ENCODE results near the gene PCDHAC2.

PCDHAC2 gene

GRCh38 chr5:140967226-140967893 lies 1.1 kb downstream of the PCDHAC2 start:
- H3K36me3 Mint-ChIP-seq, result no peaks in the 10 kb centered on the region
- H3K4me3 Mint-ChIP-seq, result no peak overlapping the region
- no peak overlapping the region for H3K27ac Mint-ChIP-seq
- CTCF ChIA-PET, result no interaction called here
- H3K4me1 Mint-ChIP-seq, result no peaks in the 10 kb centered on the region
- no peak for DNase-seq
- H3K9me3 Mint-ChIP-seq, result no peaks in the 10 kb centered on the region
- H3K27me3 Mint-ChIP-seq, result peaks cover 37% of the 10 kb centered on the region

- Mint-ChIP-seq H3K4me1 (no peaks in the 10 kb centered on the region), H3K9me3 (no peaks in the 10 kb centered on the region), H3K4me3 (no peak overlapping the region), H3K27me3 (peaks cover 30% of the 10 kb centered on the region), H3K36me3 (no peaks in the 10 kb centered on the region), H3K27ac (no peak overlapping the region)
- CTCF ChIA-PET, result no interaction called here
- no peak for DNase-seq
Measured at GRCh38 chr5:140969880-140970279, 3.6 kb downstream of the PCDHAC2 start.

- DNase-seq, result no peak
- H3K4me3 Mint-ChIP-seq, result no peak overlapping the region
- no peaks in the 10 kb centered on the region for H3K9me3 Mint-ChIP-seq
- CTCF ChIA-PET, result no interaction called here
- H3K36me3 Mint-ChIP-seq, result no peaks in the 10 kb centered on the region
- H3K4me1 Mint-ChIP-seq, result no peaks in the 10 kb centered on the region
- no peak overlapping the region for H3K27ac Mint-ChIP-seq
- no peaks in the 10 kb centered on the region for H3K27me3 Mint-ChIP-seq
Measured at GRCh38 chr5:140973550-140973949, 7.3 kb downstream of the PCDHAC2 start.

GRCh38 chr5:140977003-140977402 lies 10.7 kb downstream of the PCDHAC2 start:
- Mint-ChIP-seq H3K27ac (no peak overlapping the region), H3K9me3 (no peaks in the 10 kb centered on the region), H3K4me3 (no peak overlapping the region), H3K4me1 (no peaks in the 10 kb centered on the region), H3K27me3 (no peaks in the 10 kb centered on the region), H3K36me3 (no peaks in the 10 kb centered on the region)
- CTCF ChIA-PET, result no interaction called here
- no peak for DNase-seq

GRCh38 chr5:140978260-140978659 lies 12.0 kb downstream of the PCDHAC2 start:
- Mint-ChIP-seq H3K27ac (no peak overlapping the region), H3K27me3 (no peaks in the 10 kb centered on the region), H3K36me3 (no peaks in the 10 kb centered on the region), H3K9me3 (no peaks in the 10 kb centered on the region), H3K4me3 (no peak overlapping the region), H3K4me1 (no peaks in the 10 kb centered on the region)
- CTCF ChIA-PET, result no interaction called here
- DNase-seq, result no peak

- Mint-ChIP-seq H3K36me3 (no peaks in the 10 kb centered on the region), H3K9me3 (no peaks in the 10 kb centered on the region), H3K27ac (no peak overlapping the region), H3K4me3 (no peak overlapping the region), H3K4me1 (no peaks in the 10 kb centered on the region), H3K27me3 (no peaks in the 10 kb centered on the region)
- no peak for DNase-seq
- CTCF ChIA-PET, result no interaction called here
Measured at GRCh38 chr5:140978983-140979382, 12.7 kb downstream of the PCDHAC2 start.

GRCh38 chr5:140982083-140982716 lies 15.9 kb downstream of the PCDHAC2 start:
- CTCF ChIA-PET, result no interaction called here
- no peak overlapping the region for H3K4me3 Mint-ChIP-seq
- H3K36me3 Mint-ChIP-seq, result no peaks in the 10 kb centered on the region
- no peak for DNase-seq
- H3K9me3 Mint-ChIP-seq, result no peaks in the 10 kb centered on the region
- no peak overlapping the region for H3K27ac Mint-ChIP-seq
- H3K4me1 Mint-ChIP-seq, result no peaks in the 10 kb centered on the region
- H3K27me3 Mint-ChIP-seq, result no peaks in the 10 kb centered on the region

- Mint-ChIP-seq H3K4me3 (no peak overlapping the region), H3K27ac (no peak overlapping the region), H3K36me3 (no peaks in the 10 kb centered on the region), H3K4me1 (no peaks in the 10 kb centered on the region), H3K27me3 (no peaks in the 10 kb centered on the region), H3K9me3 (no peaks in the 10 kb centered on the region)
- no peak for DNase-seq
- CTCF ChIA-PET, result no interaction called here
Measured at GRCh38 chr5:140986117-140986521, 19.8 kb downstream of the PCDHAC2 start.

- Mint-ChIP-seq H3K4me3 (no peak overlapping the region), H3K27ac (no peak overlapping the region), H3K4me1 (no peaks in the 10 kb centered on the region), H3K27me3 (no peaks in the 10 kb centered on the region), H3K9me3 (no peaks in the 10 kb centered on the region), H3K36me3 (no peaks in the 10 kb centered on the region)
- DNase-seq, result no peak
- CTCF ChIA-PET, result no interaction called here
Measured at GRCh38 chr5:140988100-140988499, 21.8 kb downstream of the PCDHAC2 start.

GRCh38 chr5:140988608-140989007 lies 22.3 kb downstream of the PCDHAC2 start:
- no peak overlapping the region for H3K27ac Mint-ChIP-seq
- H3K9me3 Mint-ChIP-seq, result no peaks in the 10 kb centered on the region
- CTCF ChIA-PET, result no interaction called here
- no peaks in the 10 kb centered on the region for H3K4me1 Mint-ChIP-seq
- H3K36me3 Mint-ChIP-seq, result no peaks in the 10 kb centered on the region
- DNase-seq, result no peak
- H3K4me3 Mint-ChIP-seq, result no peak overlapping the region
- H3K27me3 Mint-ChIP-seq, result no peaks in the 10 kb centered on the region

GRCh38 chr5:140989254-140990020 lies 23.2 kb downstream of the PCDHAC2 start:
- no peaks in the 10 kb centered on the region for H3K4me1 Mint-ChIP-seq
- no peak overlapping the region for H3K27ac Mint-ChIP-seq
- no peak for DNase-seq
- no peak overlapping the region for H3K4me3 Mint-ChIP-seq
- H3K36me3 Mint-ChIP-seq, result no peaks in the 10 kb centered on the region
- CTCF ChIA-PET, result no interaction called here
- H3K27me3 Mint-ChIP-seq, result no peaks in the 10 kb centered on the region
- H3K9me3 Mint-ChIP-seq, result no peaks in the 10 kb centered on the region

- Mint-ChIP-seq H3K4me1 (no peaks in the 10 kb centered on the region), H3K27me3 (no peaks in the 10 kb centered on the region), H3K27ac (no peak overlapping the region), H3K4me3 (no peak overlapping the region), H3K9me3 (no peaks in the 10 kb centered on the region), H3K36me3 (no peaks in the 10 kb centered on the region)
- DNase-seq, result no peak
- CTCF ChIA-PET, result no interaction called here
Measured at GRCh38 chr5:140992828-140993227, 26.6 kb downstream of the PCDHAC2 start.

GRCh38 chr5:140996060-140996459 lies 29.8 kb downstream of the PCDHAC2 start:
- no peaks in the 10 kb centered on the region for H3K9me3 Mint-ChIP-seq
- DNase-seq, result no peak
- no peaks in the 10 kb centered on the region for H3K36me3 Mint-ChIP-seq
- H3K4me3 Mint-ChIP-seq, result no peak overlapping the region
- no peaks in the 10 kb centered on the region for H3K27me3 Mint-ChIP-seq
- CTCF ChIA-PET, result interaction anchor here (0.5 kb wide), 1 partner anchor 926 kb away, joined by 3 read pairs; no protein-coding TSS in a partner anchor
- no peaks in the 10 kb centered on the region for H3K4me1 Mint-ChIP-seq
- H3K27ac Mint-ChIP-seq, result no peak overlapping the region

- Mint-ChIP-seq H3K27me3 (peaks cover 10% of the 10 kb centered on the region), H3K9me3 (no peaks in the 10 kb centered on the region), H3K36me3 (no peaks in the 10 kb centered on the region), H3K27ac (no peak overlapping the region), H3K4me1 (no peaks in the 10 kb centered on the region), H3K4me3 (no peak overlapping the region)
- CTCF ChIA-PET, result no interaction called here
- no peak for DNase-seq
Measured at GRCh38 chr5:140998921-140999410, 32.7 kb downstream of the PCDHAC2 start.

- Mint-ChIP-seq H3K9me3 (no peaks in the 10 kb centered on the region), H3K27me3 (peaks cover 10% of the 10 kb centered on the region), H3K4me3 (no peak overlapping the region), H3K27ac (no peak overlapping the region), H3K4me1 (no peaks in the 10 kb centered on the region), H3K36me3 (no peaks in the 10 kb centered on the region)
- no peak for DNase-seq
- CTCF ChIA-PET, result no interaction called here
Measured at GRCh38 chr5:141001446-141001843, 35.2 kb downstream of the PCDHAC2 start.

Measured in activated naive CD4-positive, alpha-beta T cell treated with anti-CD3 and anti-CD28 coated beads, Interleukin-2, amount 10 ng/mL, durations not matched to agents 7 days and 5 days (primary cell).